CD14-positive monocyte (primary cell): ENCODE measurements around the gene WDR35. TPM values are rescaled to one million over a fixed set of nuclear protein-coding genes. Genes with fewer than 3 reads are reported as not detected.

ENCODE experiments used
- DNase-seq, 3 donors: peaks; one replicate each; pipeline ENCODE4 v3.0.0-alpha.2; 2011 to 2022
- H2AFZ ChIP-seq: 2 replicates; pipeline ENCODE4 v1.6.0; 2012; ENCODE audit warnings: mild to moderate bottlenecking, low read depth, low read length, inconsistent platforms; ENCODE audit not compliant: insufficient read depth, poor library complexity, severe bottlenecking
- H3K27ac ChIP-seq, 2 donors: 1 replicate in 1 of 2; 2 replicates in 1 of 2; pipeline ENCODE4 v1.5.1; 2012 to 2013; ENCODE audit warnings: low read length in 2 of 2, control low read depth in 1 of 2, inconsistent platforms in 1 of 2, low read depth in 1 of 2, mild to moderate bottlenecking in 1 of 2
- H3K27me3 ChIP-seq, 2 donors: one replicate each; pipeline versions ENCODE4 v1.6.0 to v1.6.1; 2011 to 2013; ENCODE audit warnings: low read length in 2 of 2; ENCODE audit not compliant: control insufficient read depth in 2 of 2, insufficient read depth in 2 of 2
- H3K36me3 ChIP-seq, 2 donors: replicated peaks in 1 of 2; 1 replicate in 1 of 2; 2 replicates in 1 of 2; pipeline versions ENCODE4 v1.5.1 to v1.6.1; 2012 to 2013; ENCODE audit warnings: low read length in 2 of 2, control low read depth in 1 of 2, inconsistent platforms in 1 of 2, mild to moderate bottlenecking in 1 of 2; ENCODE audit not compliant: insufficient read depth in 2 of 2, control insufficient read depth in 1 of 2
- H3K4me1 ChIP-seq, 2 donors: 1 replicate in 1 of 2; 2 replicates in 1 of 2; pipeline versions ENCODE4 v1.5.1 to v1.6.1; 2012 to 2013; ENCODE audit warnings: low read length in 2 of 2, control low read depth in 1 of 2, inconsistent platforms in 1 of 2, mild to moderate bottlenecking in 1 of 2, moderate library complexity in 1 of 2; ENCODE audit not compliant: insufficient read depth in 2 of 2, control insufficient read depth in 1 of 2
- H3K4me2 ChIP-seq: replicated peaks from 2 replicates; pipeline ENCODE3; 2012; ENCODE audit warnings: low read length, moderate library complexity, mild to moderate bottlenecking; ENCODE audit not compliant: poor library complexity, severe bottlenecking; ENCODE audit errors: extremely low read depth
- H3K4me3 ChIP-seq, 3 experiments: fragments of 200-600 bp in 1 of 3; sonication (generic) in 1 of 3; replicated peaks in 1 of 3; 1 replicate in 2 of 3; 2 replicates in 1 of 3; pipeline ENCODE4 v1.5.1; 2011 to 2013; ENCODE audit warnings: low read length in 3 of 3, mild to moderate bottlenecking in 3 of 3, control low read depth in 2 of 3, low read depth in 2 of 3, inconsistent platforms in 1 of 3, moderate library complexity in 1 of 3
- H3K79me2 ChIP-seq: 2 replicates; pipeline ENCODE4 v1.6.0; 2012; ENCODE audit warnings: mild to moderate bottlenecking, control low read depth, inconsistent platforms, low read length, moderate library complexity; ENCODE audit not compliant: insufficient read depth
- H3K9ac ChIP-seq: 2 replicates; pipeline ENCODE4 v1.6.0; 2017; ENCODE audit warnings: low read length, mild to moderate bottlenecking; ENCODE audit not compliant: insufficient read depth, poor library complexity, severe bottlenecking
- H3K9me3 ChIP-seq, 2 donors: replicated peaks in 1 of 2; 1 replicate in 1 of 2; 2 replicates in 1 of 2; pipeline versions ENCODE4 v1.5.1 to v1.6.1; 2012 to 2013; ENCODE audit warnings: low read length in 2 of 2, control low read depth in 1 of 2; ENCODE audit not compliant: control insufficient read depth in 1 of 2, insufficient read depth in 1 of 2
- H4K20me1 ChIP-seq: 2 replicates; pipeline ENCODE4 v1.6.0; 2012; ENCODE audit warnings: mild to moderate bottlenecking, low read length, control low read depth, moderate library complexity; ENCODE audit not compliant: insufficient read depth
- H3K27ac Mint-ChIP-seq, 7 donors: one replicate each; pipeline ENCODE4 v1.8.0; 2020; ENCODE audit warnings: mild to moderate bottlenecking in 7 of 7, mixed read lengths in 7 of 7, moderate library complexity in 6 of 7, inconsistent platforms in 2 of 7
- H3K27me3 Mint-ChIP-seq, 3 donors: one replicate each; pipeline ENCODE4 v1.8.0; 2021 to 2022; ENCODE audit warnings: low read depth in 3 of 3, mild to moderate bottlenecking in 3 of 3, mixed read lengths in 3 of 3, moderate library complexity in 3 of 3, inconsistent platforms in 1 of 3
- H3K36me3 Mint-ChIP-seq, 2 donors: one replicate each; pipeline ENCODE4 v1.8.0; 2020; ENCODE audit warnings: mixed read lengths in 2 of 2, inconsistent platforms in 1 of 2, mild to moderate bottlenecking in 1 of 2
- H3K4me1 Mint-ChIP-seq: one replicate; pipeline ENCODE4 v1.8.0; 2020; ENCODE audit warnings: mild to moderate bottlenecking, mixed read lengths
- H3K4me3 Mint-ChIP-seq, 2 donors: one replicate each; pipeline ENCODE4 v1.8.0; 2020; ENCODE audit warnings: mild to moderate bottlenecking in 2 of 2, mixed read lengths in 2 of 2, moderate library complexity in 1 of 2
- H3K9me3 Mint-ChIP-seq, 7 donors: one replicate each; pipeline ENCODE4 v1.8.0; 2020 to 2022; ENCODE audit warnings: mixed read lengths in 7 of 7, mild to moderate bottlenecking in 6 of 7, moderate library complexity in 6 of 7, inconsistent platforms in 2 of 7
- WGBS: methylation state at CpG from one replicate; pipeline ENCODE4 v1.1.5; 2013; ENCODE audit warnings: missing lambda C conversion rate; ENCODE audit not compliant: insufficient coverage; 5-methylcytosine and 5-hydroxymethylcytosine counted together
- intact Hi-C, 2 donors: fragments of 100-400 bp; cut with micrococcal nuclease; formaldehyde crosslinking; loops; one replicate each; pipeline versions ENCODE4 v1.15.0 to v1.15.1; 2023
- polyA plus RNA-seq, 3 donors: library from polyadenylated mRNA; depleted of rRNA in 1 of 3; unstranded in 2 of 3; stranded (reverse) in 1 of 3; fragments of 300-500 nt in 2 of 3; fragments of >200 nt in 1 of 3; fragmentation: Illumina TruSeq in 2 of 3; gene quantifications; 1 replicate in 2 of 3; 2 replicates in 1 of 3; pipeline ENCODE4 v1.2.3, GENCODE V29; 2012 to 2021
- TF ChIP-seq, protein P1 (sequence below): fragments of 200-600 bp; IDR thresholded peaks from one replicate; pipeline ENCODE4 v1.8.0; 2022; ENCODE audit warnings: antibody characterized with exemption, mild to moderate bottlenecking

WDR35 gene
- polyA plus RNA-seq, 3 donors = 0.28 to 1.0 (median 0.67) TPM

DNA sequence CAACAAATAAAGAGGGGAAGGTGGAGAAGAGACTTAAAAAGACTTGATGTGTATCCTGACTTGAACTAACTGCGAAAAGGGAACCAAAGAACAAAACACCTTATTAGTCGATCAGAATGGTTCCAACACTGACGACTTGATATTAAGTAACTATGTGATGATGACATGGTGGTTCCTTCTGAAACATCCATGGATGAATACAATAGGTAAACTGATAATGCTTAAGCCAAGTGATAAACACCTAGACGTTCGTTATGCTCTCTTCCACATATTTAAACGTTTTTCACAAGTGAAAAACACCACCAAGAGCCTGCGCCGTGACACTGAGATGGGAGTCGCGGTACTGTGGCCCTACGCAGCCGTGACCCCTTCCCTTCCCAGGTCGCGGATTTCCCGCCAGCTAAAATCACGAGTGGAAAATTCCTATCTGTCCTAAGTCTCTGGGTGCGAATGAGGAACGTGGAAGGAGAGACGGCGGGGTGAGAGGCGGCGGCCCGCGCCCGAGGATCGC, 88.9 kb downstream of the WDR35 start:
- Mint-ChIP-seq H3K27me3 (peaks cover 2 to 3% (median 3%) of the 10 kb centered on the region in 3 donors), H3K36me3 (peaks cover 5 to 7% of the 10 kb centered on the region in 2 donors), H3K4me3 (peak overlapping the region; percentile 92 to 98), H3K9me3 (peaks cover 0 to 4% (median 0%) of the 10 kb centered on the region in 7 donors), H3K27ac (peak overlapping the region; percentile 97 to 99 (median 98)), H3K4me1 (peaks cover 34% of the 10 kb centered on the region)
- intact Hi-C loops = loop anchor here (5.0 to 10.0 kb wide), 3 partner anchors 151 to 754 kb away; partner anchors contain the start of genes HS1BP3 (in 1 of the 2) and LAPTM4A (in 1 of the 2)
- WGBS = under 1% methylated on average over 22 of the region's 26 CpGs
- Histone ChIP-seq H3K27ac (peak overlapping the region; percentile 98 to 99), H3K9ac (peak overlapping the region; percentile 99), H3K79me2 (peaks cover 56% of the 10 kb centered on the region), H4K20me1 (no peaks in the 10 kb centered on the region), H3K4me1 (peaks cover 32 to 39% of the 10 kb centered on the region in 2 donors), H3K27me3 (no peaks in the 10 kb centered on the region), H3K4me2 (peak overlapping the region; percentile 86), H3K4me3 (peak overlapping the region; percentile 81 to 98 (median 94)), H3K9me3 (no peaks in the 10 kb centered on the region), H3K36me3 (peaks cover 0 to 3% of the 10 kb centered on the region in 2 donors), H2AFZ (peak overlapping the region; percentile 87)
- peak; percentile 43 to 69 (median 67) for DNase-seq
- TF ChIP-seq, protein P1, sequence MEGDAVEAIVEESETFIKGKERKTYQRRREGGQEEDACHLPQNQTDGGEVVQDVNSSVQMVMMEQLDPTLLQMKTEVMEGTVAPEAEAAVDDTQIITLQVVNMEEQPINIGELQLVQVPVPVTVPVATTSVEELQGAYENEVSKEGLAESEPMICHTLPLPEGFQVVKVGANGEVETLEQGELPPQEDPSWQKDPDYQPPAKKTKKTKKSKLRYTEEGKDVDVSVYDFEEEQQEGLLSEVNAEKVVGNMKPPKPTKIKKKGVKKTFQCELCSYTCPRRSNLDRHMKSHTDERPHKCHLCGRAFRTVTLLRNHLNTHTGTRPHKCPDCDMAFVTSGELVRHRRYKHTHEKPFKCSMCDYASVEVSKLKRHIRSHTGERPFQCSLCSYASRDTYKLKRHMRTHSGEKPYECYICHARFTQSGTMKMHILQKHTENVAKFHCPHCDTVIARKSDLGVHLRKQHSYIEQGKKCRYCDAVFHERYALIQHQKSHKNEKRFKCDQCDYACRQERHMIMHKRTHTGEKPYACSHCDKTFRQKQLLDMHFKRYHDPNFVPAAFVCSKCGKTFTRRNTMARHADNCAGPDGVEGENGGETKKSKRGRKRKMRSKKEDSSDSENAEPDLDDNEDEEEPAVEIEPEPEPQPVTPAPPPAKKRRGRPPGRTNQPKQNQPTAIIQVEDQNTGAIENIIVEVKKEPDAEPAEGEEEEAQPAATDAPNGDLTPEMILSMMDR = no peak

DNA sequence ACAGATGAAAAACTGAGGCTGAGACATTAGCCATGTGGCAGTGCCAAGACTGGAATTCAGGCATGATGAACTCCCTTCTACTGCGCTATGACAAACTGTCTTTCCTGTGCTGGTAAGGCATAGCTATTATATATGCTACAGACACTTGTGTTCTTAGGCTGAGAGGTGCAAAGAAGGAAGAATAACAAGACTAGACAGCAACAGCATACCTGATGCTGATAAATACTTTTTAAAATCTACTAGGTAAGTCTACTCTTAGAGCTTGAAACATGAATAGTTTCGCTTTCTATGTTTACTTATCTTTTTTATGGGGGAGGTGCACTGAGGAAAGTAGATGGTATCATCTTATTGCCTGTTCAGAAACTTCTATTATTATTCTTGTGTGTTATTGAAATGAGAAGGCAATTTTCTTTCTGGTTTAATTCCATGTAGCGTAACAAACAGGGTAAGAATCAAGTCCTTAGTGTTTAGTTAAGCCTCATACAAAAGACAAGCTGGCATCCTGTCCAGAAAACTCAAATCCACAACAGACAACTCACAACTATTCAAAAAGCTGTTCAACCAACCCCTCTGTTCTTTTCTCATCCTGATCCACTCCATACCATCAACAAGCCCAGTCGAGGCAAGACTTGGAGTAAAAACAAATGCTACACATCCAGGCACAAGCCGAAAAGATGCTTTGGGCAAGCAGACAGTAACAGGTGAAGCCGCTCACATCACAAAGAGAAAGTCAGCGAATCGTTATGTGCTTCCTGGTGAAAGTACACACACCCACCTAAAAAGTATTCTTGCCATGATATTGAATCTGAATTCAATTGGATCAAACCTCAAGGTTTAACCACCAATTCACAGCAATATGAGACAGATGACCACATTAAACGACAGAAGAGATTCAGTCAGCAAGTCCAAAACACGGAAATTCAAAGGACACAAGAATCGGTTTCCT, 89.6 kb downstream of the WDR35 start:
- peaks cover 1 to 3% (median 3%) of the 10 kb centered on the region in 3 donors for H3K27me3 Mint-ChIP-seq
- peaks cover 11% of the 10 kb centered on the region in 2 donors for H3K36me3 Mint-ChIP-seq
- H3K27ac ChIP-seq = peak overlapping the region in 1 of 2 donors; percentile 99
- H3K4me3 Mint-ChIP-seq = peak overlapping the region; percentile 92 to 98
- H3K4me1 ChIP-seq = peaks cover 32 to 39% of the 10 kb centered on the region in 2 donors
- peak overlapping the region; percentile 87 for H2AFZ ChIP-seq
- intact Hi-C loops = loop anchor here (5.0 to 10.0 kb wide), 3 partner anchors 152 to 755 kb away; partner anchors contain the start of genes HS1BP3 (in 1 of the 2) and LAPTM4A (in 1 of the 2)
- 33% methylated on average over 1 of the region's 11 CpGs for WGBS
- H3K79me2 ChIP-seq = peaks cover 63% of the 10 kb centered on the region
- H3K9ac ChIP-seq = peak overlapping the region; percentile 99
- peak overlapping the region; percentile 86 for H3K4me2 ChIP-seq
- H3K4me1 Mint-ChIP-seq = peaks cover 39% of the 10 kb centered on the region
- H3K27ac Mint-ChIP-seq = peak overlapping the region; percentile 97 to 99 (median 98)
- H3K36me3 ChIP-seq = peaks cover 0 to 4% of the 10 kb centered on the region in 2 donors
- H3K9me3 ChIP-seq = no peaks in the 10 kb centered on the region
- H3K27me3 ChIP-seq = no peaks in the 10 kb centered on the region
- peaks cover 0 to 4% (median 0%) of the 10 kb centered on the region in 7 donors for H3K9me3 Mint-ChIP-seq
- no peaks in the 10 kb centered on the region for H4K20me1 ChIP-seq
- peak overlapping the region; percentile 81 to 98 (median 94) for H3K4me3 ChIP-seq
- no peak for DNase-seq
- TF ChIP-seq, protein P1 = no peak
